A549 treated with DMSO at 1 μM for 4 hours (cell line): ENCODE data around the gene ANXA8L1. TPM values are rescaled to one million over a fixed set of nuclear protein-coding genes. Genes with fewer than 3 reads are reported as not detected.

Source experiments
- total RNA-seq: library from RNA; stranded (reverse); fragments of 200-300 nt; extraction: Qiagen RNA extraction; gene quantifications from 5 replicates; pipeline ENCODE4 v1.2.3, GENCODE V29; 2022; ENCODE audit warnings: low read depth

The ANXA8L1 gene
- 87.4 to 123 TPM (median 98.7 TPM) in 5 replicates for total RNA-seq

GRCh38 chr10:46375406-46375805 lies at the start of gene ANXA8L1:
TSS of gene ANXA8L1 (plus strand) at chr10:46375776. CDS start at chr10:46375852, 76 bp downstream.

Other genes starting within 250 kb of the ANXA8L1 start
- 0.09 to 0.31 TPM (median 0.15 TPM) in 3 of 5 replicates, not detected in the others for gene ANTXRL, start 88.8 kb upstream of the ANXA8L1 start, total RNA-seq
- 35.0 to 49.7 TPM (median 43.3 TPM) in 5 replicates for gene NPY4R, start 90.2 kb downstream of the ANXA8L1 start, total RNA-seq
- 24.9 to 35.1 TPM (median 29.0 TPM) in 5 replicates for gene GPRIN2, start 180.9 kb downstream of the ANXA8L1 start, total RNA-seq
- 2.8 to 3.4 TPM (median 3.2 TPM) in 5 replicates for gene SYT15, start 203.4 kb downstream of the ANXA8L1 start, total RNA-seq